H1 (cell line): ENCODE data around the gene PIM2. TPM values are rescaled to one million over a fixed set of nuclear protein-coding genes. Genes with fewer than 3 reads are reported as not detected.

Experiments
- CTCF ChIA-PET: fragments of 300-600 bp; sonication (Branson Sonifier 250); formaldehyde crosslinking; loops from one replicate; lab custom pipeline; 2021; ENCODE audit not compliant: partially characterized antibody; lab: Charles Lee
- POLR2A ChIA-PET: fragments of 300-600 bp; sonication (Branson Sonifier 250); formaldehyde crosslinking; loops from one replicate; lab custom pipeline; 2021; ENCODE audit warnings: inconsistent platforms; ENCODE audit not compliant: partially characterized antibody; lab: Charles Lee
- DNase-seq, 2 experiments: peaks; one replicate each; pipeline versions ENCODE4 v3.0.0 to v3.0.0-alpha.2; 2010 to 2022; ENCODE audit warnings: low spot score in 2 of 2, low read depth in 1 of 2, mixed read lengths in 1 of 2
- FAIRE-seq: peaks from 2 replicates; lab custom pipeline; 2011; peaks lifted over from hg19 to GRCh38; lab: Jason Lieb, UNC
- H2AFZ ChIP-seq: 2 replicates; pipeline ENCODE4 v1.8.1; 2012; ENCODE audit warnings: low read length, inconsistent platforms
- H2AK5ac ChIP-seq: 2 replicates; pipeline ENCODE4 v1.6.1; 2013; ENCODE audit warnings: low read depth, low read length
- H2BK120ac ChIP-seq: replicated peaks from 2 replicates; pipeline ENCODE3; 2013; ENCODE audit warnings: low read depth, low read length, inconsistent platforms
- H2BK12ac ChIP-seq: 2 replicates; pipeline ENCODE4 v1.6.1; 2013; ENCODE audit warnings: low read depth, low read length
- H2BK15ac ChIP-seq: 2 replicates; pipeline ENCODE4 v1.6.1; 2013; ENCODE audit warnings: low read length
- H2BK20ac ChIP-seq: 2 replicates; pipeline ENCODE4 v1.6.1; 2013; ENCODE audit warnings: low read length
- H2BK5ac ChIP-seq: 2 replicates; pipeline ENCODE4 v1.6.1; 2013; ENCODE audit warnings: low read depth, low read length
- H3K14ac ChIP-seq: 2 replicates; pipeline ENCODE4 v1.6.1; 2013; ENCODE audit warnings: inconsistent platforms; ENCODE audit not compliant: insufficient read length
- H3K18ac ChIP-seq: 2 replicates; pipeline ENCODE4 v1.6.1; 2013; ENCODE audit warnings: low read length; ENCODE audit errors: extremely low read depth
- H3K23ac ChIP-seq: 2 replicates; pipeline ENCODE4 v1.6.1; 2013; ENCODE audit warnings: inconsistent platforms; ENCODE audit not compliant: insufficient read length
- H3K23me2 ChIP-seq: 2 replicates; pipeline ENCODE4 v1.6.1; 2013; ENCODE audit warnings: low read depth, low read length
- H3K27ac ChIP-seq: 2 replicates; pipeline ENCODE4 v1.6.1; 2011; ENCODE audit warnings: low read depth, low read length, inconsistent platforms
- H3K27me3 ChIP-seq, 4 experiments: replicated peaks in 1 of 4; 1 replicate in 1 of 4; 2 replicates in 3 of 4; pipeline versions ENCODE4 v1.6.1 to v1.8.1; 2011 to 2013; ENCODE audit warnings: low read length in 3 of 4, mild to moderate bottlenecking in 3 of 4, inconsistent platforms in 2 of 4, mixed read lengths in 2 of 4, moderate library complexity in 1 of 4; ENCODE audit not compliant: control insufficient read depth in 3 of 4, insufficient read depth in 3 of 4; ENCODE audit errors: extremely low read depth in 1 of 4
- H3K36me3 ChIP-seq, 4 experiments: 2 replicates each; pipeline versions ENCODE4 v1.6.1 to v1.8.1; 2011 to 2013; ENCODE audit warnings: mild to moderate bottlenecking in 4 of 4, low read length in 3 of 4, moderate library complexity in 2 of 4, control low read depth in 1 of 4, inconsistent platforms in 1 of 4; ENCODE audit not compliant: insufficient read depth in 4 of 4, control insufficient read depth in 2 of 4
- H3K4ac ChIP-seq: replicated peaks from 2 replicates; pipeline ENCODE3; 2013; ENCODE audit warnings: low read length, low read depth, mixed read lengths, inconsistent platforms; ENCODE audit not compliant: insufficient read length
- H3K4me1 ChIP-seq, 4 experiments: replicated peaks in 1 of 4; 1 replicate in 1 of 4; 2 replicates in 3 of 4; pipeline versions ENCODE4 v1.6.1 to v1.8.1; 2011 to 2013; ENCODE audit warnings: low read length in 3 of 4, inconsistent platforms in 2 of 4, mixed read lengths in 1 of 4; ENCODE audit not compliant: insufficient read depth in 4 of 4, control insufficient read depth in 3 of 4
- H3K4me2 ChIP-seq, 2 experiments: 2 replicates each; pipeline versions ENCODE4 v1.6.1 to v1.8.1; 2011 to 2013; ENCODE audit warnings: low read depth in 2 of 2, low read length in 2 of 2, control low read depth in 1 of 2, inconsistent platforms in 1 of 2, mild to moderate bottlenecking in 1 of 2; ENCODE audit not compliant: insufficient read depth in 1 of 2
- H3K4me3 ChIP-seq, 4 experiments: fragments of 200-600, 300-600 bp in 1 of 4; sonication (generic), shearing (Covaris generic), sonication (Bioruptor Twin) in 1 of 4; 2 replicates each; pipeline versions ENCODE4 v1.5.1 to v1.8.1; 2011 to 2016; ENCODE audit warnings: low read length in 4 of 4, low read depth in 3 of 4, control low read depth in 2 of 4, inconsistent platforms in 2 of 4, mild to moderate bottlenecking in 2 of 4, mixed read lengths in 1 of 4, moderate library complexity in 1 of 4; ENCODE audit not compliant: insufficient read depth in 2 of 4; ENCODE audit errors: extremely low read depth in 1 of 4
- H3K56ac ChIP-seq: replicated peaks from 2 replicates; pipeline ENCODE3; 2013; ENCODE audit warnings: low read depth, mild to moderate bottlenecking, mixed read lengths, low read length, inconsistent platforms; ENCODE audit not compliant: insufficient read length
- H3K79me1 ChIP-seq: 2 replicates; pipeline ENCODE4 v1.6.1; 2013; ENCODE audit warnings: low read depth, low read length, control low read depth
- H3K79me2 ChIP-seq, 2 experiments: 2 replicates each; pipeline versions ENCODE4 v1.6.1 to v1.8.1; 2012 to 2013; ENCODE audit warnings: low read length in 2 of 2, mild to moderate bottlenecking in 2 of 2, inconsistent platforms in 1 of 2; ENCODE audit not compliant: insufficient read depth in 2 of 2, control insufficient read depth in 1 of 2
- H3K9ac ChIP-seq, 4 experiments: replicated peaks in 1 of 4; 1 replicate in 1 of 4; 2 replicates in 3 of 4; pipeline versions ENCODE4 v1.6.1 to v1.8.1; 2011 to 2013; ENCODE audit warnings: low read depth in 3 of 4, low read length in 3 of 4, control low read depth in 2 of 4, mild to moderate bottlenecking in 2 of 4, moderate library complexity in 2 of 4, inconsistent platforms in 1 of 4; ENCODE audit errors: extremely low read depth in 1 of 4
- H3K9me3 ChIP-seq, 2 experiments: 2 replicates each; pipeline versions ENCODE4 v1.6.1 to v1.8.1; 2012 to 2013; ENCODE audit warnings: mild to moderate bottlenecking in 2 of 2, moderate library complexity in 2 of 2, control low read depth in 1 of 2, inconsistent platforms in 1 of 2, low read depth in 1 of 2, low read length in 1 of 2, mixed read lengths in 1 of 2; ENCODE audit not compliant: insufficient read depth in 2 of 2
- H4K20me1 ChIP-seq, 2 experiments: replicated peaks in 1 of 2; 2 replicates each; pipeline versions ENCODE3 to v1.8.1; 2011 to 2013; ENCODE audit warnings: inconsistent platforms in 2 of 2, low read length in 2 of 2, mild to moderate bottlenecking in 1 of 2; ENCODE audit not compliant: insufficient read depth in 2 of 2, control insufficient read depth in 1 of 2
- H4K5ac ChIP-seq: 2 replicates; pipeline ENCODE4 v1.6.1; 2013; ENCODE audit warnings: low read length, low read depth, mixed read lengths, inconsistent platforms; ENCODE audit not compliant: insufficient read length
- H4K8ac ChIP-seq: 2 replicates; pipeline ENCODE4 v1.8.0; 2013; ENCODE audit warnings: mild to moderate bottlenecking, moderate library complexity, low read length, inconsistent platforms; ENCODE audit not compliant: insufficient read depth; ENCODE audit errors: extremely low read depth
- H4K91ac ChIP-seq: replicated peaks from 2 replicates; pipeline ENCODE3; 2013; ENCODE audit warnings: low read length, mixed read lengths, inconsistent platforms; ENCODE audit not compliant: insufficient read length
- CHD2 ChIP-seq: IDR thresholded peaks from 2 replicates; pipeline ENCODE4 v1.6.1; 2012; ENCODE audit warnings: low read length, improper control_type of control experiment
- CREB1 ChIP-seq: IDR thresholded peaks from 2 replicates; pipeline ENCODE4 v1.6.1; 2012; ENCODE audit warnings: inconsistent platforms
- CTBP2 ChIP-seq: IDR thresholded peaks from 2 replicates; pipeline ENCODE4 v1.7.0; 2011; ENCODE audit warnings: borderline replicate concordance, mild to moderate bottlenecking, moderate library complexity, mixed read lengths, low read length; ENCODE audit not compliant: insufficient read depth, insufficient read length
- EGR1 ChIP-seq: IDR thresholded peaks from 2 replicates; pipeline ENCODE4 v1.6.1; 2011; ENCODE audit warnings: low read depth, low read length, borderline replicate concordance
- POLR2AphosphoS5 ChIP-seq: IDR thresholded peaks from 2 replicates; pipeline ENCODE4 v1.6.1; 2011; ENCODE audit warnings: low read depth, low read length
- RBBP5 ChIP-seq: IDR thresholded peaks from 2 replicates; pipeline ENCODE4 v1.7.1; 2012; ENCODE audit warnings: low read depth, mild to moderate bottlenecking, inconsistent platforms, low read length, moderate library complexity, borderline replicate concordance
- RFX5 ChIP-seq: IDR thresholded peaks from 2 replicates; pipeline ENCODE4 v1.6.1; 2011; ENCODE audit warnings: low read depth, low read length, improper control_type of control experiment, borderline replicate concordance
- SIRT6 ChIP-seq: IDR thresholded peaks from one replicate; pipeline ENCODE4 v1.7.1; 2012; ENCODE audit warnings: low read length, inconsistent platforms
- SP4 ChIP-seq: IDR thresholded peaks from 2 replicates; pipeline ENCODE4 v1.6.1; 2012; ENCODE audit warnings: low read length, inconsistent platforms
- SUZ12 ChIP-seq: fragments of 200-600 bp; sonication (generic); IDR thresholded peaks from 2 replicates; pipeline ENCODE4 v1.6.1; 2012; ENCODE audit warnings: mild to moderate bottlenecking, inconsistent platforms, low read length, moderate library complexity, mixed read lengths
- TBP ChIP-seq: IDR thresholded peaks from 2 replicates; pipeline ENCODE4 v1.6.1; 2011; ENCODE audit warnings: low read depth, low read length, improper control_type of control experiment
- WGBS, 2 experiments: shearing (Covaris generic) in 1 of 2; methylation state at CpG; one replicate each; pipeline versions ENCODE4 v1.1.6 to v1.1.7; 2013 to 2015; ENCODE audit warnings: low lambda C conversion rate in 2 of 2, mixed read lengths in 2 of 2, inconsistent platforms in 1 of 2, low coverage in 1 of 2, missing lambda C conversion rate in 1 of 2; ENCODE audit not compliant: insufficient replicate concordance in 2 of 2, insufficient coverage in 1 of 2, insufficient read length in 1 of 2; ENCODE audit errors: extremely low coverage in 1 of 2, missing lambda C conversion rate in 1 of 2; 5-methylcytosine and 5-hydroxymethylcytosine counted together
- polyA plus RNA-seq, 7 experiments: library from polyadenylated mRNA; depleted of rRNA in 3 of 7; stranded (reverse) in 5 of 7; unstranded in 2 of 7; fragments of >200 nt in 5 of 7; fragments of 200-250 nt in 2 of 7; gene quantifications; 1 replicate in 5 of 7; 2 replicates in 1 of 7; 4 replicates in 1 of 7; pipeline versions ENCODE4 v1.2.1 to v1.2.3, GENCODE V29; 2011 to 2013; ENCODE audit warnings: missing spikeins in 2 of 7, mixed read lengths in 2 of 7
- total RNA-seq: library from RNA; stranded (reverse); fragmentation: NEBNext Ultra II Directional; extraction: Animal tissue kit (Norgen Biotek cat#: 25700); gene quantifications from 2 replicates; pipeline ENCODE4 v1.2.1, GENCODE V29; 2021
- TF ChIP-seq, protein P1 (sequence below): IDR thresholded peaks from 2 replicates; pipeline ENCODE4 v1.6.1; 2011; ENCODE audit warnings: low read depth, mild to moderate bottlenecking, low read length; ENCODE audit not compliant: insufficient read depth

PIM2 gene
- total and polyA plus RNA-seq, 2 of the 8 experiments (the other 6 are each of a cell fraction or from before 2014, with no cell fraction given): 180 to 203 TPM

DNA sequence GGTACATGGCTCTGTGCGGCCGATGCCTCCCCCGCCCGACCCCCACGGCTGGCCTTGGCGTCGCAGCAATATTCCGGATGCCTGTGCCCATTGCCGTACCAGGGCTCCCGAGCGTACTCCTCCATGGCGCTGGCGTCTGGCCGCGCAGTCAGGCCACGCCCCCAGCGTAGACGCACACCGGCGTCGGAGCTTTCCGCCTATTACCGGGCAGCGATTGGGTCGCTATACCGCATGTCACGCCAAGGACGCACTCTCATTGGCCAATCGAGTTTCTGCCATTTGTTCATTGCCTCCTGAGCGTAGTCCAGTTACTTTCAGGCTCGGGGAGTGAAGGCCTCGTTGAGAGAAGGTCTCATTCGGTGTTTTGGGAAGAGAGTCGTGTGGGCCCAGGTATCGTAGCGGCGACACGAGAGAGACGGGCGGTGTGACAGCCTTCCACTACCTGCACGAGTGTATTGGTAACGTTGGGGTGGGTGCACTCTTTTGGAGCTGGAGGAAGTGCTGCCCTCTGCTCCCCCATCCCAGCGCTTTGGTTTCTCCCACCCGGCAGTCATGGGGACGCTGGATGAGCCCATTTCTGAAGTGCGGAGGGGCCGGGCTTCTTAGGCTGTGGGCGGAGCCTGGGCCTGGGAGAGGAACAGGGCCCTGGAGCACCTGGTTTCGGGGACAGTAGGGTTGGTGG, 21.1 kb downstream of the PIM2 start, which contains the start of the genes PQBP1 and TIMM17B:
Gene PQBP1, plus strand, starts transcription at position 306 of the 682 bp plus-strand sequence. CDS start 580 bp downstream, outside the sequence.
Gene TIMM17B, minus strand, starts transcription at position 144 of the 682 bp plus-strand sequence. Its CDS starts 19 bp downstream, at position 125.
- H4K5ac ChIP-seq: peak within 1 kb of the TSS; percentile 85
- H3K27me3 ChIP-seq: no peaks in the 10 kb centered on the region
- H2BK5ac ChIP-seq: peak within 1 kb of the TSS; percentile 97
- no peak within 1 kb of the TSS for H3K23ac ChIP-seq
- no peak within 1 kb of the TSS for H2AFZ ChIP-seq
- 0 out of 2 replicates have a peak within 1 kb of the TSS, but pooled peaks have one; percentile 75 for H2BK12ac ChIP-seq
- peak within 1 kb of the TSS; percentile 85 to 94 for H3K4me2 ChIP-seq
- H2AK5ac ChIP-seq: no peak within 1 kb of the TSS
- peak within 1 kb of the TSS; percentile 92; the same call in 1 of the 2 replicates for H4K8ac ChIP-seq
- WGBS, 2 experiments: 1% methylated on average over 27 of the region's 49 CpGs; no CpG with 5 or more reads in 1 of the 2 experiments
- H3K18ac ChIP-seq: peak within 1 kb of the TSS; percentile 98
- peaks cover 6 to 25% (median 14%) of the 10 kb centered on the region in 4 experiments; a peak in 6 of 8 replicates for H3K36me3 ChIP-seq
- peak; percentile 77 to 79 for DNase-seq
- ChIA-PET POLR2A (interaction anchor here (0.6 to 4.7 kb wide), 28 partner anchors 9 to 244 kb away, joined by 3 to 49 read pairs (median 5); partner anchors contain the start of genes HDAC6, KCND1, PCSK1N and SLC35A2), CTCF (interaction anchor here (1.0 to 1.4 kb wide), 4 partner anchors 11 to 92 kb away, joined by 3 to 6 read pairs (median 4); no protein-coding TSS in a partner anchor)
- H3K27ac ChIP-seq: peak within 1 kb of the TSS; percentile 95
- no peak within 1 kb of the TSS for H3K14ac ChIP-seq
- peaks cover 5% of the 10 kb centered on the region for H3K23me2 ChIP-seq
- H3K79me2 ChIP-seq: peaks cover 0 to 24% of the 10 kb centered on the region in 2 experiments; a peak in 2 of 4 replicates
- H2BK120ac ChIP-seq: no peak within 1 kb of the TSS
- no peak within 1 kb of the TSS for H2BK20ac ChIP-seq
- H3K4me3 ChIP-seq: peak within 1 kb of the TSS; percentile 78 to 94 (median 82)
- peak within 1 kb of the TSS; percentile 89 for H4K91ac ChIP-seq
- H4K20me1 ChIP-seq: peaks cover 7 to 8% of the 10 kb centered on the region in 2 experiments
- no peaks in the 10 kb centered on the region for H3K9me3 ChIP-seq
- no peaks in the 10 kb centered on the region; the same call in 1 of the 2 replicates for H3K79me1 ChIP-seq
- H3K4me1 ChIP-seq: peaks cover 0 to 3% (median 2%) of the 10 kb centered on the region in 4 experiments; a peak in 3 of 7 replicates
- peak within 1 kb of the TSS; percentile 93 for H3K56ac ChIP-seq
- H2BK15ac ChIP-seq: no peak within 1 kb of the TSS
- peak within 1 kb of the TSS; percentile 1 for H3K4ac ChIP-seq
- FAIRE-seq: peak; percentile 90
- peak within 1 kb of the TSS; percentile 34 to 95 (median 86) for H3K9ac ChIP-seq
- TF ChIP-seq RBBP5: no peak
- peak; percentile 62; the same call in 1 of the 2 replicates for TF ChIP-seq CREB1
- TF ChIP-seq EGR1: peak; percentile 23; the same call in 1 of the 2 replicates
- no peak; the same call in 1 of the 2 replicates for TF ChIP-seq SP4
- peak; percentile 69 for TF ChIP-seq TBP
- TF ChIP-seq SUZ12: no peak
- TF ChIP-seq RFX5: no peak
- TF ChIP-seq, protein P1, sequence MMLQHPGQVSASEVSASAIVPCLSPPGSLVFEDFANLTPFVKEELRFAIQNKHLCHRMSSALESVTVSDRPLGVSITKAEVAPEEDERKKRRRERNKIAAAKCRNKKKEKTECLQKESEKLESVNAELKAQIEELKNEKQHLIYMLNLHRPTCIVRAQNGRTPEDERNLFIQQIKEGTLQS: no peak
- TF ChIP-seq POLR2AphosphoS5: peak; percentile 69; the same call in 1 of the 2 replicates
- no peak for TF ChIP-seq SIRT6
- no peak for TF ChIP-seq CTBP2
- TF ChIP-seq CHD2: peak; percentile 10; the same call in 1 of the 2 replicates
